ACC112 (cell line): ENCODE data around the gene DRC1.
"Not testable (repeated sequence)": the region's sequence is repeated elsewhere in the genome, so short reads cannot be mapped to it uniquely, and the experiment has no call there.

Experiments
- H2AFZ ChIP-seq: fragments of 200-600 bp; sonication (generic); one replicate; pipeline ENCODE4 v1.6.0; 2017; ENCODE audit warnings: antibody characterized with exemption, low read length; ENCODE audit not compliant: unreplicated experiment
- H3K27ac ChIP-seq: fragments of 200-600 bp; sonication (generic); 2 replicates; pipeline ENCODE4 v1.5.1; 2014; ENCODE audit warnings: low read depth, mild to moderate bottlenecking, antibody characterized with exemption, low read length, moderate library complexity
- H3K27me3 ChIP-seq: fragments of 200-600 bp; sonication (generic); 2 replicates; pipeline ENCODE4 v1.6.1; 2014; ENCODE audit warnings: mild to moderate bottlenecking, antibody characterized with exemption, low read length, moderate library complexity, mixed read lengths; ENCODE audit not compliant: insufficient read depth
- H3K36me3 ChIP-seq: fragments of 200-600 bp; sonication (generic); 2 replicates; pipeline ENCODE4 v1.6.1; 2016; ENCODE audit warnings: mild to moderate bottlenecking, antibody characterized with exemption, low read length, moderate library complexity, mixed read lengths; ENCODE audit not compliant: insufficient read depth
- H3K4me1 ChIP-seq: fragments of 200-600 bp; sonication (generic); one replicate; pipeline ENCODE4 v1.6.1; 2016; ENCODE audit warnings: low read length, mixed read lengths; ENCODE audit not compliant: insufficient read depth, unreplicated experiment, control insufficient read depth
- H3K4me3 ChIP-seq: fragments of 200-600 bp; sonication (generic); 2 replicates; pipeline ENCODE4 v1.5.1; 2014; ENCODE audit warnings: mild to moderate bottlenecking, low read depth, low read length
- H3K79me2 ChIP-seq: fragments of 200-600 bp; sonication (generic); one replicate; pipeline ENCODE4 v1.6.0; 2016; ENCODE audit warnings: low read length; ENCODE audit not compliant: control insufficient read depth, unreplicated experiment, insufficient read depth

DRC1 gene

GRCh38 chr2:26366957-26367356, 34.8 kb upstream of the DRC1 start:
- Histone ChIP-seq H3K27me3 (no peaks in the 10 kb centered on the region), H3K4me1 (peaks cover 8% of the 10 kb centered on the region), H2AFZ (no peak overlapping the region), H3K79me2 (peaks cover 11% of the 10 kb centered on the region), H3K27ac (no peak overlapping the region), H3K36me3 (0 out of 2 replicates have a peak, but pooled peaks cover 3% of the 10 kb centered on the region), H3K4me3 (no peak overlapping the region)

DNA sequence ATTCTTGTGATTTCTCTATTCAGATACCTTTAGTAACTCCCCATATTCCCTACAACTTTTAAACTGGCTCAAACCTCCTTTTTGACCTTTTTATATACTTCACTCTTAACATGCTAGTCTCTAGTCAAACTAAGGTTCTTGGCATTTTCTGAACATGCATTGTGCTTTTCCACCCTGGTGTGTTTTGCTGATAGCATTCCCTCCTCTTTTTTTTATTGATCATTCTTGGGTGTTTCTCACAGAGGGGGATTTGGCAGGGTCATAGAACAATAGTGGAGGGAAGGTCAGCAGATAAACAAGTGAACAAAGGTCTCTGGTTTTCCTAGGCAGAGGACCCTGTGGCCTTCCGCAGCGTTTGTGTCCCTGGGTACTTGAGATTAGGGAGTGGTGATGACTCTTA, 32.1 kb upstream of the DRC1 start:
- H3K79me2 ChIP-seq, H3K36me3 ChIP-seq: not testable (repeated sequence)

GRCh38 chr2:26370909-26371308, 30.8 kb upstream of the DRC1 start:
- H3K27ac ChIP-seq, H3K27me3 ChIP-seq, H3K4me3 ChIP-seq, H3K4me1 ChIP-seq, H2AFZ ChIP-seq, H3K79me2 ChIP-seq, H3K36me3 ChIP-seq: not testable (repeated sequence)

More for the DNA sequence above, 32.1 kb upstream of the DRC1 start:
- H3K27me3 ChIP-seq, H2AFZ ChIP-seq, H3K4me3 ChIP-seq, H3K4me1 ChIP-seq, H3K27ac ChIP-seq: not testable (repeated sequence)

DNA sequence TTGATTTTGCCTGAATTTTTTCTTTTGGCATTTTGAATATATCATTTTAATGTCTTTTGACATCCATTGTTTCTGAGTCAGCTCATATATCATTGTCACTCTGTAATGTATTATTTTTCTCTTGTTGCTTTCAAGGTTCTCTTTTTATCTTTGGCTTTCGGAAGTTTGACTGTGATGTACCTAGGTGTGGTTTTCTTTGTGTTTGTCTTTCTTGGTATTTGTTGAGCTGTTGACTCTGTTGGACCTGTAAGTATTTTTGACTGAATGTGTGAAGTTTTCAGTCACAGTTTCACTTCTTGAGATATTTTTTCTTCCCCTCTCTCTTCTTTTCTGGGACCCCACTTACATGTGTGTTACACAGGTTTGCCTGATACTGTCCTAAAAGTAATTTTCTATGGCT, 24.9 kb upstream of the DRC1 start:
- Histone ChIP-seq H3K36me3 (peaks cover 23% of the 10 kb centered on the region), H3K4me1 (no peaks in the 10 kb centered on the region), H3K27me3 (no peaks in the 10 kb centered on the region), H3K27ac (no peak overlapping the region), H3K4me3 (no peak overlapping the region), H2AFZ (no peak overlapping the region), H3K79me2 (no peaks in the 10 kb centered on the region)

DNA sequence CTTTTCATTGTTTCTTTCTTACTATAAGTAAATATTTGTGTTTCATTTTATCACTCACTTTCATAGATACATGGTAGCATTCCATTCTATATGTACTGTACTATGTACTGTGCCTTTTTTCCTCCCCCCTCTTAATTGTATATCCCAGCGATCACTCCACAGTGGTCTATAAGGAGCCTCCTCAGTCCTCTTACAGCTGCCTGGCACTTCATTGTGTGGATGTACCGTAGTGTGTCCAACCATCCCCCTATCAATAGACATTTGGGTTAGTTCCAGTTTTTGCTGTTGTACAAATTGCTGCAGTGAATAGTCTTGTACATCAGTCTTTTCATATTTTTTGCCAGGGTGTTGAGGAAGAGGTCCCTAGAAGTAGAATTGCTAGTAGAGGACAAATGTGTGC, 21.4 kb upstream of the DRC1 start:
- H3K36me3 ChIP-seq, result peaks cover 21% of the 10 kb centered on the region
- no peaks in the 10 kb centered on the region for H3K4me1 ChIP-seq

GRCh38 chr2:26382564-26382963, 19.2 kb upstream of the DRC1 start:
- no peaks in the 10 kb centered on the region for H3K27me3 ChIP-seq
- peaks cover 18% of the 10 kb centered on the region for H3K36me3 ChIP-seq

More for the DNA sequence above, 21.4 kb upstream of the DRC1 start:
- no peak overlapping the region for H2AFZ ChIP-seq
- no peak overlapping the region for H3K4me3 ChIP-seq
- H3K27ac ChIP-seq, result no peak overlapping the region
- H3K79me2 ChIP-seq, result no peaks in the 10 kb centered on the region
- H3K27me3 ChIP-seq, result no peaks in the 10 kb centered on the region

DNA sequence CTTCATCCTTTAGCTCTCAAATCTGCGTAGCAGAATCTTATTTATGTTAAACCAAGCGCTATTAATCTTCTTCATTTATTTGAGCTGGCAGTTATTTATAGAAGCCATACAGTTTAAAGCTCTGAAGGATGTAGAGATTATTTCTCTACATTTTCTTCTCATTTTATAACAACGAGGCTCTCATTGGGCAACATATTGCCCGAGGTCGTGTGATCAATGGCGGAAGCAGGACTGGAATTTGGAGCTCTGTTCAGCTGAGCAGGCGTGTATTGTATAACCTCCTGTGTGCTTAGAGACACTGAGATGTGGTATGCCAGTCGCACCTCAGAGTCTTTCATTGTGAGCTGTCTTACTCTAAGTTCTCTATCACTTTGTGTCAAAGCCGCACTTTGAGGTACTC, 17.5 kb upstream of the DRC1 start:
- H3K27ac ChIP-seq, result no peak overlapping the region
- no peak overlapping the region for H3K4me3 ChIP-seq
- H2AFZ ChIP-seq, result no peak overlapping the region
- peaks cover 25% of the 10 kb centered on the region for H3K36me3 ChIP-seq
- no peaks in the 10 kb centered on the region for H3K27me3 ChIP-seq
- no peaks in the 10 kb centered on the region for H3K79me2 ChIP-seq
- no peaks in the 10 kb centered on the region for H3K4me1 ChIP-seq

More at GRCh38 chr2:26382564-26382963, 19.2 kb upstream of the DRC1 start:
- Histone ChIP-seq H3K27ac (no peak overlapping the region), H3K4me1 (no peaks in the 10 kb centered on the region), H3K79me2 (no peaks in the 10 kb centered on the region), H2AFZ (no peak overlapping the region), H3K4me3 (no peak overlapping the region)

DNA sequence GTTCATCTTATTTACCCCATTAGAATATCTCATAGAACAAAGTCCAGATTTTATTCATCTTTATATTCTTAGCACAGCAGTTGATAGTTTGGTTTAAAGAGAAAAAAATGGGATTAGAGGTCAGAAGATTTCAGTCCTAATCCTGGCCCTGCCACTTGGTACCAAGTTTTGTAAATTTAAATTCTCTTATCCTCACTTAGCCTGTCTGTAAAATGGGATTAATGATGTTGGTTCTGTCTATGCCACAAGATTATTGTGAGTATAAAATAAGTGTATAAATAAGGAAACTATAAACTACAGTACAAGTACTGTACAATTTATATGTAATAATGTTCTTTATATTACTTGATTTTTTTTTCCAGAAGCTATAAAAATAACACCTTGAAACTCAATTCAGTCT, 17.1 kb upstream of the DRC1 start:
- Histone ChIP-seq H3K4me1 (no peaks in the 10 kb centered on the region), H3K4me3 (no peak overlapping the region), H2AFZ (no peak overlapping the region), H3K27ac (no peak overlapping the region), H3K27me3 (no peaks in the 10 kb centered on the region), H3K79me2 (no peaks in the 10 kb centered on the region), H3K36me3 (peaks cover 25% of the 10 kb centered on the region)

GRCh38 chr2:26387189-26387588, 14.5 kb upstream of the DRC1 start:
- H3K27me3 ChIP-seq, result no peaks in the 10 kb centered on the region
- no peak overlapping the region for H3K4me3 ChIP-seq
- H3K4me1 ChIP-seq, result no peaks in the 10 kb centered on the region
- H3K36me3 ChIP-seq, result peaks cover 15% of the 10 kb centered on the region; the same call in 1 of the 2 replicates
- no peak overlapping the region for H2AFZ ChIP-seq
- no peaks in the 10 kb centered on the region for H3K79me2 ChIP-seq
- H3K27ac ChIP-seq, result no peak overlapping the region

DNA sequence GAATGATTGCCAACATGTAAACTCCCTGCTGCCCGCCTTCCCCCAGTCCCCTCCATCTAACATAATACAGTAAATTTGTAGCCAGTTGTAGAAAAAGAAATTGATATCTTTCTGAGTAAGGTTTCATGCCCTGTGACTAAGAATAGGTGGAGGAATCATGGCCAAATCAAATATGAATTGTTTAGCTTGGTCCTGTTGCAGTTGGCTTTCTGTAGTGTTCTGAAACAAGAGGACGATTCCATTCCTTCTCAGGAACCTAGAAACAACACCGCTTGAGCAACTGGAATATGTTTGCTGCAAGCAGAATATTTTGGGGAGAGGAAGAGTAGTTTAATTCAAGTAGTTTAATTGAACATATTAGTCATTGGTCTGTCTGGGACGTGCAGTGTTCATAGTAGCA, 7.0 kb upstream of the DRC1 start:
- H3K4me1 ChIP-seq, result peaks cover 11% of the 10 kb centered on the region
- H2AFZ ChIP-seq, result no peak overlapping the region
- H3K27ac ChIP-seq, result no peak overlapping the region
- no peak overlapping the region for H3K4me3 ChIP-seq
- no peaks in the 10 kb centered on the region for H3K27me3 ChIP-seq
- H3K36me3 ChIP-seq, result 0 out of 2 replicates have a peak, but pooled peaks cover 3% of the 10 kb centered on the region
- no peaks in the 10 kb centered on the region for H3K79me2 ChIP-seq

DNA sequence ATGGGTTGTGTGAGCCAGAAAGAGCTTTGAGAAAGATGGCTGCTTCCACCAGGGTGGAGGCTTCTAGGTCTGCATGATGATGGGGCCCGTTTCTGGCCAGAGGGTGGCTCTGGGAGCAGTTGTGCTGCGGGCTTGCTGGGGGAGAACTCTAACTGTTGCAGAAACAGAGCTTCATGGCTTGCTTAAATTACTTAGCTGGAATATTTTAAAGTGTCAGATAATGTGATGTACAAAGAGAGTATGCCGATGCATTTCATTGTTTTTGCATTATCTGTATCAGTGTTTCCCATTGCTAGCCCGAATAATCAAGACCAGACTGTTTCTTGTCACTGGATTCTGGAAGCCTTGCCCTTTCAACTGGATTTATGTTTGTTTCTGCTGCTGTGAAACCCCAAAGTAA, 6.3 kb upstream of the DRC1 start:
- Histone ChIP-seq H3K27ac (no peak overlapping the region), H3K36me3 (0 out of 2 replicates have a peak, but pooled peaks cover 3% of the 10 kb centered on the region), H3K27me3 (no peaks in the 10 kb centered on the region), H3K79me2 (no peaks in the 10 kb centered on the region), H2AFZ (no peak overlapping the region), H3K4me3 (no peak overlapping the region), H3K4me1 (peaks cover 11% of the 10 kb centered on the region)
